Breast epithelium (tissue), 3 donors: ENCODE measurements around the gene ANKMY1.

Source experiments
- CTCF ChIP-seq, 3 donors: fragments of 450-650 bp; IDR thresholded peaks; one replicate each; pipeline ENCODE4 v1.5.1; 2016 to 2017; ENCODE audit warnings: antibody characterized with exemption in 3 of 3, mild to moderate bottlenecking in 3 of 3, moderate library complexity in 3 of 3
- POLR2AphosphoS5 ChIP-seq, 3 donors: sonication (generic); formaldehyde crosslinking; IDR thresholded peaks; one replicate each; pipeline ENCODE4 v1.6.1; 2017; ENCODE audit warnings: antibody characterized with exemption in 3 of 3

- no peak for TF ChIP-seq POLR2AphosphoS5 (IDR thresholded peaks at IDR 0.05)
- no peak for TF ChIP-seq CTCF (IDR thresholded peaks at IDR 0.05)
Observed at GRCh38 chr2:240576036-240576435, 18.2 kb upstream of the ANKMY1 start.
